Erythroblast (primary cell): ENCODE data around the gene TMPRSS7.

Experiments used
- GATA1 ChIP-seq: IDR thresholded peaks from 2 replicates; pipeline ENCODE4 v1.6.1; 2011; ENCODE audit warnings: low read depth, mild to moderate bottlenecking, control low read depth, low read length, moderate library complexity
- POLR2A ChIP-seq: IDR thresholded peaks from 2 replicates; pipeline ENCODE4 v1.6.1; 2011; ENCODE audit warnings: mild to moderate bottlenecking, low read length

GRCh38 chr3:112115806-112116383 is 81.4 kb downstream of the TMPRSS7 start:
- no peak for TF ChIP-seq POLR2A
- no peak for TF ChIP-seq GATA1
